ENCODE data around the gene ZCCHC2. TPM values are rescaled to one million over a fixed set of nuclear protein-coding genes. Genes with fewer than 3 reads are reported as not detected.
A peak's percentile ranks its signal among the peaks of the same experiment; 100 is the strongest.

ZCCHC2 gene
- total RNA-seq, 1 donor from 2014 or later = 43.8 TPM

- H3K9me3 Mint-ChIP-seq = no peaks in the 10 kb centered on the region
- DNase-seq (ENCODE audit: low spot score) = no peak
- peaks cover 12% of the 10 kb centered on the region for H3K36me3 Mint-ChIP-seq (ENCODE audit: low read depth)
- H3K27me3 Mint-ChIP-seq (ENCODE audit: low read depth) = peaks cover 16% of the 10 kb centered on the region
- intact Hi-C loops (cut with micrococcal nuclease) = no loop called here
- no peak overlapping the region for H3K4me3 Mint-ChIP-seq (ENCODE audit: low read depth)
- H3K4me1 Mint-ChIP-seq (ENCODE audit: low read depth) = peaks cover 10% of the 10 kb centered on the region
- H3K27ac Mint-ChIP-seq = no peak overlapping the region
Observed at GRCh38 chr18:62590799-62591590, 68.2 kb downstream of the ZCCHC2 start.

GRCh38 chr18:62596145-62597005 is 73.5 kb downstream of the ZCCHC2 start:
- Mint-ChIP-seq H3K36me3 (ENCODE audit: low read depth) (no peaks in the 10 kb centered on the region), H3K27me3 (ENCODE audit: low read depth) (peaks cover 52% of the 10 kb centered on the region), H3K9me3 (no peaks in the 10 kb centered on the region), H3K4me1 (ENCODE audit: low read depth) (peaks cover 2% of the 10 kb centered on the region), H3K27ac (no peak overlapping the region), H3K4me3 (ENCODE audit: low read depth) (peak overlapping the region; percentile 42)
- intact Hi-C loops (cut with micrococcal nuclease) = no loop called here
- no peak for DNase-seq (ENCODE audit: low spot score)

- H3K27ac Mint-ChIP-seq = no peak overlapping the region
- peaks cover 2% of the 10 kb centered on the region for H3K4me1 Mint-ChIP-seq (ENCODE audit: low read depth)
- peaks cover 48% of the 10 kb centered on the region for H3K27me3 Mint-ChIP-seq (ENCODE audit: low read depth)
- H3K4me3 Mint-ChIP-seq (ENCODE audit: low read depth) = no peak overlapping the region
- H3K9me3 Mint-ChIP-seq = no peaks in the 10 kb centered on the region
- DNase-seq (ENCODE audit: low spot score) = no peak
- intact Hi-C loops (cut with micrococcal nuclease) = no loop called here
- H3K36me3 Mint-ChIP-seq (ENCODE audit: low read depth) = no peaks in the 10 kb centered on the region
Observed at GRCh38 chr18:62601871-62602270, 79.0 kb downstream of the ZCCHC2 start.

- intact Hi-C loops (cut with micrococcal nuclease) = no loop called here
- Mint-ChIP-seq H3K4me3 (ENCODE audit: low read depth) (no peak overlapping the region), H3K4me1 (ENCODE audit: low read depth) (no peaks in the 10 kb centered on the region), H3K36me3 (ENCODE audit: low read depth) (no peaks in the 10 kb centered on the region), H3K27me3 (ENCODE audit: low read depth) (peaks cover 41% of the 10 kb centered on the region), H3K9me3 (no peaks in the 10 kb centered on the region), H3K27ac (no peak overlapping the region)
- no peak for DNase-seq (ENCODE audit: low spot score)
Observed at GRCh38 chr18:62602706-62603105, 79.9 kb downstream of the ZCCHC2 start.

GRCh38 chr18:62603211-62603610 is 80.4 kb downstream of the ZCCHC2 start:
- Mint-ChIP-seq H3K27ac (no peak overlapping the region), H3K9me3 (no peaks in the 10 kb centered on the region), H3K27me3 (ENCODE audit: low read depth) (peaks cover 39% of the 10 kb centered on the region), H3K4me1 (ENCODE audit: low read depth) (no peaks in the 10 kb centered on the region), H3K36me3 (ENCODE audit: low read depth) (no peaks in the 10 kb centered on the region), H3K4me3 (ENCODE audit: low read depth) (no peak overlapping the region)
- intact Hi-C loops (cut with micrococcal nuclease) = no loop called here
- no peak for DNase-seq (ENCODE audit: low spot score)

- no peak overlapping the region for H3K4me3 Mint-ChIP-seq (ENCODE audit: low read depth)
- intact Hi-C loops (cut with micrococcal nuclease) = no loop called here
- peaks cover 33% of the 10 kb centered on the region for H3K27me3 Mint-ChIP-seq (ENCODE audit: low read depth)
- H3K36me3 Mint-ChIP-seq (ENCODE audit: low read depth) = no peaks in the 10 kb centered on the region
- DNase-seq (ENCODE audit: low spot score) = no peak
- no peak overlapping the region for H3K27ac Mint-ChIP-seq
- H3K4me1 Mint-ChIP-seq (ENCODE audit: low read depth) = no peaks in the 10 kb centered on the region
- no peaks in the 10 kb centered on the region for H3K9me3 Mint-ChIP-seq
Observed at GRCh38 chr18:62603979-62604378, 81.2 kb downstream of the ZCCHC2 start.

GRCh38 chr18:62605685-62606084 is 82.9 kb downstream of the ZCCHC2 start:
- Mint-ChIP-seq H3K27me3 (ENCODE audit: low read depth) (peaks cover 23% of the 10 kb centered on the region), H3K36me3 (ENCODE audit: low read depth) (no peaks in the 10 kb centered on the region), H3K9me3 (no peaks in the 10 kb centered on the region), H3K4me1 (ENCODE audit: low read depth) (no peaks in the 10 kb centered on the region), H3K27ac (no peak overlapping the region), H3K4me3 (ENCODE audit: low read depth) (no peak overlapping the region)
- intact Hi-C loops (cut with micrococcal nuclease) = no loop called here
- no peak for DNase-seq (ENCODE audit: low spot score)

- intact Hi-C loops (cut with micrococcal nuclease) = no loop called here
- no peaks in the 10 kb centered on the region for H3K9me3 Mint-ChIP-seq
- H3K27me3 Mint-ChIP-seq (ENCODE audit: low read depth) = peaks cover 23% of the 10 kb centered on the region
- H3K27ac Mint-ChIP-seq = no peak overlapping the region
- no peak for DNase-seq (ENCODE audit: low spot score)
- no peaks in the 10 kb centered on the region for H3K36me3 Mint-ChIP-seq (ENCODE audit: low read depth)
- no peaks in the 10 kb centered on the region for H3K4me1 Mint-ChIP-seq (ENCODE audit: low read depth)
- no peak overlapping the region for H3K4me3 Mint-ChIP-seq (ENCODE audit: low read depth)
Observed at GRCh38 chr18:62606106-62606505, 83.3 kb downstream of the ZCCHC2 start.

- DNase-seq (ENCODE audit: low spot score) = no peak
- H3K9me3 Mint-ChIP-seq = no peaks in the 10 kb centered on the region
- no peaks in the 10 kb centered on the region for H3K4me1 Mint-ChIP-seq (ENCODE audit: low read depth)
- H3K27me3 Mint-ChIP-seq (ENCODE audit: low read depth) = peaks cover 23% of the 10 kb centered on the region
- intact Hi-C loops (cut with micrococcal nuclease) = no loop called here
- no peak overlapping the region for H3K4me3 Mint-ChIP-seq (ENCODE audit: low read depth)
- H3K27ac Mint-ChIP-seq = no peak overlapping the region
- no peaks in the 10 kb centered on the region for H3K36me3 Mint-ChIP-seq (ENCODE audit: low read depth)
Observed at GRCh38 chr18:62607302-62607701, 84.5 kb downstream of the ZCCHC2 start.

GRCh38 chr18:62607708-62608428 is 85.0 kb downstream of the ZCCHC2 start:
- intact Hi-C loops (cut with micrococcal nuclease) = no loop called here
- H3K4me3 Mint-ChIP-seq (ENCODE audit: low read depth) = no peak overlapping the region
- no peak for DNase-seq (ENCODE audit: low spot score)

GRCh38 chr18:62609764-62610163 is 86.9 kb downstream of the ZCCHC2 start:
- Mint-ChIP-seq H3K4me3 (ENCODE audit: low read depth) (no peak overlapping the region), H3K4me1 (ENCODE audit: low read depth) (no peaks in the 10 kb centered on the region), H3K27ac (no peak overlapping the region), H3K36me3 (ENCODE audit: low read depth) (no peaks in the 10 kb centered on the region), H3K27me3 (ENCODE audit: low read depth) (peaks cover 23% of the 10 kb centered on the region), H3K9me3 (no peaks in the 10 kb centered on the region)
- intact Hi-C loops (cut with micrococcal nuclease) = no loop called here
- DNase-seq (ENCODE audit: low spot score) = no peak

More at GRCh38 chr18:62607708-62608428, 85.0 kb downstream of the ZCCHC2 start:
- H3K36me3 Mint-ChIP-seq (ENCODE audit: low read depth) = no peaks in the 10 kb centered on the region
- no peaks in the 10 kb centered on the region for H3K9me3 Mint-ChIP-seq
- no peaks in the 10 kb centered on the region for H3K4me1 Mint-ChIP-seq (ENCODE audit: low read depth)
- no peak overlapping the region for H3K27ac Mint-ChIP-seq
- peaks cover 25% of the 10 kb centered on the region for H3K27me3 Mint-ChIP-seq (ENCODE audit: low read depth)

GRCh38 chr18:62610351-62610700 is 87.5 kb downstream of the ZCCHC2 start:
- no peak for DNase-seq (ENCODE audit: low spot score)
- Mint-ChIP-seq H3K4me1 (ENCODE audit: low read depth) (no peaks in the 10 kb centered on the region), H3K9me3 (no peaks in the 10 kb centered on the region), H3K27me3 (ENCODE audit: low read depth) (peaks cover 27% of the 10 kb centered on the region), H3K4me3 (ENCODE audit: low read depth) (no peak overlapping the region), H3K36me3 (ENCODE audit: low read depth) (no peaks in the 10 kb centered on the region), H3K27ac (no peak overlapping the region)
- intact Hi-C loops (cut with micrococcal nuclease) = no loop called here
